ENCODE data around the gene MAEA. TPM values are rescaled to one million over a fixed set of nuclear protein-coding genes. Genes with fewer than 3 reads are reported as not detected.

MAEA gene
- total and polyA plus RNA-seq, 2 of the 8 experiments (the other 6 are each of a cell fraction or from before 2014, with no cell fraction given): 75.8 to 133 TPM

- TF ChIP-seq TBP (IDR thresholded peaks at IDR 0.05; ENCODE audit: low read depth, low read length): no peak
- TF ChIP-seq SIRT6 (IDR thresholded peaks at IDR 0.05; ENCODE audit: low read length): no peak
These were observed 40.5 kb upstream of the MAEA start (continued) for GRCh38 chr4:1249148-1249730.

All from H1 (cell line).